ENCODE measurements around the gene NPLOC4. TPM values are rescaled to one million over a fixed set of nuclear protein-coding genes. Genes with fewer than 3 reads are reported as not detected.
"Not testable (repeated sequence)": the region's sequence is repeated elsewhere in the genome, so short reads cannot be mapped to it uniquely, and the experiment has no call there.

Gene NPLOC4
- polyA plus RNA-seq (2012; ENCODE audit: insufficient read depth, insufficient read length), result 67.3 TPM

GRCh38 chr17:81636505-81637288 lies at the start of gene NPLOC4, which contains the start of gene TSPAN10:
Gene NPLOC4 (minus strand): TSS chr17:81637112. CDS start chr17:81636930, 182 bp downstream.
Gene TSPAN10 (plus strand): TSS chr17:81637196. CDS start chr17:81642413, 5,217 bp downstream.
- peak within 1 kb of the TSS; percentile 97 for H3K4me3 ChIP-seq (ENCODE audit: low read length)
- DNase-seq (ENCODE audit: low read depth, low spot score), result peak; percentile 68

GRCh38 chr17:81686614-81687013 lies 49.7 kb upstream of the NPLOC4 start:
- H3K4me3 ChIP-seq (ENCODE audit: low read length), result no peak overlapping the region
- no peak for DNase-seq (ENCODE audit: low read depth, low spot score)

GRCh38 chr17:81685108-81685507 lies 48.2 kb upstream of the NPLOC4 start:
- H3K4me3 ChIP-seq (ENCODE audit: low read length), result peak overlapping the region; percentile 94
- no peak for DNase-seq (ENCODE audit: low read depth, low spot score)

- peak overlapping the region; percentile 94 for H3K4me3 ChIP-seq (ENCODE audit: low read length)
- DNase-seq (ENCODE audit: low read depth, low spot score), result no peak
Observed at GRCh38 chr17:81684442-81684911, 47.6 kb upstream of the NPLOC4 start.

GRCh38 chr17:81683584-81684441 lies 46.9 kb upstream of the NPLOC4 start, which contains the start of the genes ARL16 and HGS:
Gene ARL16 (minus strand): TSS chr17:81683797. CDS start chr17:81683753, 44 bp downstream.
Gene HGS (plus strand): TSS chr17:81684011. CDS start chr17:81684067, 56 bp downstream.
- DNase-seq (ENCODE audit: low read depth, low spot score), result peak; percentile 98
- peak within 1 kb of the TSS; percentile 94 for H3K4me3 ChIP-seq (ENCODE audit: low read length)

DNA sequence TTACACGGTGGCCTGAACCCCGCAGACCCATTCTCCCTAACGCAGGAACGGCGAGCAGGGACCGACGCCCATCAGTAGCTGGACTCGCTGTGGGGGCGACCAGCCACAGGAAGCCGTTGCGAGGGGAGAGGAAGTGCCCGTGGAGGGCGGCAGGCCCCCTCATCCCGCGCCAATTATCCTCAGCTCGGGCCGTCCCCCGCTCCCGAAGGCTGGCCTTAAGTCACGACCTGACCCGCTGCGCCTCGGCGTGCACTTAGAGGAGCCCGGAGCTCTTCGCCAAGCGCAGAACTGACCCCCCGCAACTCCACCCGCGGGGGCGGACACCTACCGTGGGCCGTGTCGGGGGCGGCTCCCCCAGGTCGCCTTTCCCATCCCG lies 46.3 kb upstream of the NPLOC4 start:
- DNase-seq (ENCODE audit: low read depth, low spot score), result no peak
- H3K4me3 ChIP-seq (ENCODE audit: low read length), result peak overlapping the region; percentile 91

DNA sequence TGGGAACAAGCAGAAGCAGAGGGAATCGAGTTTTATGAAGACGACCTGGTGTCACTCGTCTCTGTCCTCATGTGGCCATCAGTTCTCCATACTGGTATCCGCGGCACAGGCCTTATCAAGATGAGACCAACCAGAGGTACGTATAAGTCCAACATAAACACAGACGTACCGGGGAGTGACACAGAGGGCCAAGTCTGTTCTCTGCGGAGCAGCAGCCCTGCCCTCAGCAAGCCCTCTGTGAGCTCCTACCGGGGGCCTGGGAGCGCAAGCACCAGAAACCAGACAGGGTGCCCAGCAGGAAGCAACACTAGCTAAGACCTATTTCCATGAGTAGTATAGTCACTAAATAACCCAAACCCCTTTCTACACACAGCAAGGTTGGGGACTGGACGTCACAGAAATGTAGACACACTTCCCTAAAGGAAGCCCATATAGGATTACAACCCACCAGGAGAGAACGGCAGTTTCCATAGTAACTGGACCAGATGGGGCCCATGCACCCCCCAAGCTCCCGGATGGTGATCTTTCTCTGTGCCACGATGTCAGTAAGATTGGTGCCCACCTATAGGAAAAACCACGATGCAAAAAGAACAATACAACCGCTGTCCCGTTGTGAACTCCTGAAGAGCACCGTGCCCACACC lies 45.8 kb upstream of the NPLOC4 start:
- peak overlapping the region; percentile 91 for H3K4me3 ChIP-seq (ENCODE audit: low read length)
- DNase-seq (ENCODE audit: low read depth, low spot score), result no peak

GRCh38 chr17:81681672-81682071 lies 44.8 kb upstream of the NPLOC4 start:
- peak overlapping the region; percentile 9; the same call in 1 of the 2 replicates for H3K4me3 ChIP-seq (ENCODE audit: low read length)
- DNase-seq (ENCODE audit: low read depth, low spot score), result no peak

- no peak for DNase-seq (ENCODE audit: low read depth, low spot score)
Observed at GRCh38 chr17:81680150-81680549, 43.2 kb upstream of the NPLOC4 start.

GRCh38 chr17:81676906-81677305 lies 40.0 kb upstream of the NPLOC4 start:
- no peak overlapping the region for H3K4me3 ChIP-seq (ENCODE audit: low read length)
- no peak for DNase-seq (ENCODE audit: low read depth, low spot score)

More at GRCh38 chr17:81680150-81680549, 43.2 kb upstream of the NPLOC4 start:
- no peak overlapping the region for H3K4me3 ChIP-seq (ENCODE audit: low read length)

DNA sequence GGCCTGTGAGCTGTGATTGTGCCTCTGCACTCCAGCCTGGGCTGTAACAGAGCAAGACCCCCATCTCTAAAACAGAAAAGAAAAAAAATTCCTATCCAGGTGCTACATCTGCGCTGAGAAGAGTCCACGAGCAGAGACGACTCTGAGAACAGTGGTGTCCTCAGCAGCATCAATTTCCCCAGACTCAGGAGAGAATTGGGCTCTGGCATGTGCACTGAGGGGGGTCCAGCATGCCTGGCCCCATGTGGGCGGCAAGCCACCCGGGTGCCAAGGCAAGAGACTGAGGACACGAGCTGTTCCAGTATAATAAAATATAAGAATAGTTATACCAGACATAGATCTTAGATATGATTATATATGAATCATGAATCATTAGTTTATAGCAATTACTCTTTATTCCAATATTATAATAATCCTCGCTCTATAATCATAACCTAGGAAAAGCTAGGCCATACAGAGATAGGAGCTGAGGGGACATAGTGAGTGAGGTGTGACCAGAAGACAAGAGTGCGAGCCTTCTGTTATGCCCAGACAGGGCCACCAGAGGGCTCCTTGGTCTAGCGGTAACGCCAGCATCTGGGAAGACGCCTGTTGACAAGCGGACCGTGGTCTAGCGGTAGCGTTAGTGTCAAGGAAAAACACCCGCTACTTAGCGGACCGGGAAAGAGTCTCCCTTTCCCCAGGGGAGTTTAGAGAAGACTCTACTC lies 38.8 kb upstream of the NPLOC4 start:
- H3K4me3 ChIP-seq (ENCODE audit: low read length); DNase-seq (ENCODE audit: low read depth, low spot score): not testable (repeated sequence)

DNA sequence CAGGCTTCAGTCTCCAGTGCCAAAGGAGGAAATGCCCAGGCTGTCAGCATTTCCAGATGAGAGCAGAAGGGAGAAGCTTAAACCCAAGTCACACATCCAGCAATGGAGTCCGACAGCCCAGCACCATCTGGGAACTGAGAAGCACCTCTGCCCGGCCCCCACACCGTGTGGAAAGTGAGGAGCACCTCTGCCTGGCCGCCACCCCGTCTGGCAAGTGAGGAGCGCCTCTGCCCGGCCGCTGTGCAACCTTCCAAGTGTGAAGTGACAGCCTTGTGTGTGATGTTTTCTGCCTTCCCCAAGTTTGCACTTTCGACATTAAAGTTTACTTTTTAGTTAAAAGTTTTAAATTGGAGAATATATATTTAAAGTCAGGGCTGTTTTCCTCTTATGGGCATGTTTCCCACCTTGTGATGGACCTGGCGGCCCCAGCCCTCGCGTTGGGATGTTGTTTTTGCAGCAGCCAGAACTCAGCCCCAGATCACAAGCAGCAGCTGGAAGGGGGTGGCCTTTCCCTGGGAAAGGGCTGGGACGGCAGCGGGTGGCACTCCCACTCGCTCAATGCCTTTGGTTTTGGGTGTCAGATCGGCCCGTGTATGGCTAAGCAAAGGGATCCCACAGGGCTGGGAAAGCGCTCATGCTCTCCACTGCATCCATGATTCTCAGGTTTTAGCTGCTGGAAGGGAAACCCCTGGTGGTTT lies 36.8 kb upstream of the NPLOC4 start:
- DNase-seq (ENCODE audit: low read depth, low spot score), result no peak
- H3K4me3 ChIP-seq (ENCODE audit: low read length), result no peak overlapping the region

DNA sequence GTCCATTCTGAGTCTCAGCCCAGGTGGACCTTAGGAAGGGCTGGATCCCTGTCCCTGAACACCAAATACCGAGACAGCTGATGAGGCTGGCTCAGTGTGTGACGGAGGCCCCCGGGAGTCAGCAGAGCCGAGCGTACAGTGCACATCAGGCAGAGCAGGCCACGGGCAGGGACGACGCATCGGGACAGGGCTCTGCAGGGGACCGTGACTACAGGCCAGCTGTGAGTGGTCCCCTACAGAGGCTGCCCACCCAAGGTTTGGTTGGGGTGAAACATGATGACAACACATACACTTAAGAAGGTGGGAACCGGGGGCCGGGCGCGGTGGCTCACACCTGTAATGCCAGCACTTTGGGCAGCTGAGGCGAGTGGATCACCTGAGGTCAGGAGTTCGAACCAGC lies 36.0 kb upstream of the NPLOC4 start:
- DNase-seq (ENCODE audit: low read depth, low spot score), result no peak
- H3K4me3 ChIP-seq (ENCODE audit: low read length), result no peak overlapping the region

DNA sequence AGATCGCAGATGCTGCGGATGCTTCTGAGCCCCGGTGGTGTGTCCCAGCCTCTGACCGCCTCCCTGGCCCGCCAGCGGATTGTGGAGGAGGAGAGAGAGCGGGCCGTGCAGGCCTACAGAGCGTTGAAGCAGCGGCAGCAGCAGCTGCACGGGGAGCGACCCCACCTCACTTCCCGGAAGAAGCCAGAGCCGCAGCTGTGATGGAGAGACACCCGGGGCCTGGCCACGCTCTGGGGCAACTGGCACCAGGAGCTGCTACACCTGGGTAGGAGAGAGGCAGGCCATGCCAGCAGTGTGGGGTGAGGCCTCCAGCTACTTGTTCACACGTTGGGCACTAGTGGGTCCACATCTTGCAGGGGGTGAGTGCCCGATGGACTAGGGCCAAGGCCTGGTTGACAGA lies 35.6 kb upstream of the NPLOC4 start:
- no peak overlapping the region for H3K4me3 ChIP-seq (ENCODE audit: low read length)
- no peak for DNase-seq (ENCODE audit: low read depth, low spot score)

DNA sequence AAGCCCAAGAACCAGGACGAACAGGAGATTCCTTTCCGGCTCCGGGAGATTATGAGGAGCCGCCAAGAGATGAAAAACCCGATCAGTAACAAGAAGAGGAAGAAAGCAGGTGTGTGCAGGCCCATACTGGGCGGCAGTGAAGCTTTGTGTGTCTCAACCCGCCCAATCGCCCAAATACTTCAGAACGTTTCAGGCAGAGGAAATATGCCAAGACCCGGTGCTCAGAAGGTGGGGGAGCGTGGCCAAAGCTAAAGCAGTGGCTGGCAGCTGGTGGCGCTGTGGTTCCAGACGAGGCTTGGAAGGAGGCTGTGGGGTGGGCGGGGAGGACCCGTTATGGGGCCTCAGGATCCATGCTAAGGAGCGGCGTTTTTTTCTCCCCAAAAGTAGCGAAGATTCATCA lies 30.8 kb upstream of the NPLOC4 start:
- H3K4me3 ChIP-seq (ENCODE audit: low read length), result peak overlapping the region; percentile 28
- DNase-seq (ENCODE audit: low read depth, low spot score), result no peak

DNA sequence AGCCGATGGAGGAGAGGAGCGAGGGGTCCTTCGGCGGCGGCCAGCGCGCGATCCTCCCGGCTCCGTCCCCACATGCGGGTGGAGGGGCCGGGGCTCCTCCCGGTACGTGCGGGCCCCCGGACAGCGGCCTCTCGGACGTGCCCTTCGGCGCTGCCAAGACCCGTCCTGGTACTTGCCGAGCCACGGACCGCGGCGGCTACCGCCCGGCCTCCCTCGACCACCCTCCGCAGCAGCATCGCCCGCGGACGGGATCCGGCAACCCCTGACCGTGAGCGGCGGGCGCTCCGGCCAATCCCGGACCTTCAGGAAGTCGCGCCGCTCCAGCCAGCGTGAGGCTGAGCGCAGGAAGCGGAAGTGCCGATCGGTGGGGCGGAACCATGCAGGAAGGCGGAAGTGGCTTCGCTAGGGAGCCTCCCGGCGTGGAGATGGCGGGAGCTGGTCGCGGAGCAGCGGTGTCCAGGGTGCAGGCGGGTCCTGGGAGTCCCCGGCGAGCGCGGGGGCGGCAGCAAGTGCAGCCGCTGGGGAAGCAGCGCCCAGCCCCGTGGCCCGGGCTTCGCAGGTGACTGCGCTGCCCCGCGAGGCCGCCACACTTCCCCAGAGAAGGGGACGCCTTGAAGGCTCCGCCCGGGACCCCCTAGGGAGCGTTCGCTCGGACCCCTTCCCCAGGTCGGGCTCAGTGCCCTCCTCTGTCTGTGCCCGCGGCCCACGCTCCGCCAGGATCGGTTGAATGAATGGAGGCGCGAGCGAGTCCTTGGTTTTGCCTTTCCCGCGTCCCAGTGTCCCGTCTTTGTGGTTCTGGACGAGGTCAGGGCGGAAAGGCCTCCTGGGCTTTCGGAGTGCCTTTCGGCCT lies 29.7 kb upstream of the NPLOC4 start, which contains the start of the genes CCDC137 and OXLD1:
Gene CCDC137, plus strand, starts transcription at position 396 of the 850 bp plus-strand sequence. Its CDS starts 30 bp downstream, at position 426.
Gene OXLD1, minus strand, starts transcription at position 264 of the 850 bp plus-strand sequence. Its CDS starts 28 bp downstream, at position 236.
- peak within 1 kb of the TSS; percentile 97 for H3K4me3 ChIP-seq (ENCODE audit: low read length)
- DNase-seq (ENCODE audit: low read depth, low spot score), result peak; percentile 91

GRCh38 chr17:81666092-81666341 lies 29.1 kb upstream of the NPLOC4 start:
- peak overlapping the region; percentile 97 for H3K4me3 ChIP-seq (ENCODE audit: low read length)
- DNase-seq (ENCODE audit: low read depth, low spot score), result no peak

Data from Jurkat, Clone E6-1 (cell line).